NCI-H128 (cell line): Measurements from ENCODE around the gene ARFGEF3.

Source experiments
- DNase-seq: peaks from one replicate; lab custom pipeline; 2025; ENCODE audit not compliant: unreplicated experiment; lab: John Stamatoyannopoulos, UW

ARFGEF3 gene

GRCh38 chr6:138387577-138388368 lies 226.0 kb downstream of the ARFGEF3 start:
- no peak for DNase-seq

GRCh38 chr6:138389551-138389950 lies 227.8 kb downstream of the ARFGEF3 start:
- no peak for DNase-seq
